GM12865 (cell line): Measurements from ENCODE around the gene RFXANK.
"Not testable (repeated sequence)": the region's sequence is repeated elsewhere in the genome, so short reads cannot be mapped to it uniquely, and the experiment has no call there.

Source experiments
- DNase-seq: peaks from one replicate; pipeline ENCODE4 v3.0.0; 2010; ENCODE audit warnings: low read depth
- H3K4me3 ChIP-seq: 2 replicates; pipeline ENCODE4 v1.5.1; 2011; ENCODE audit warnings: mild to moderate bottlenecking, low read depth, low read length, control low read depth
- TF ChIP-seq, protein P1 (sequence below): IDR thresholded peaks from 2 replicates; pipeline ENCODE4 v1.5.1; 2011; ENCODE audit warnings: low read length, control low read depth, low read depth, inconsistent platforms; ENCODE audit not compliant: insufficient read depth; ENCODE audit errors: missing control alignments

Gene RFXANK, protein sequence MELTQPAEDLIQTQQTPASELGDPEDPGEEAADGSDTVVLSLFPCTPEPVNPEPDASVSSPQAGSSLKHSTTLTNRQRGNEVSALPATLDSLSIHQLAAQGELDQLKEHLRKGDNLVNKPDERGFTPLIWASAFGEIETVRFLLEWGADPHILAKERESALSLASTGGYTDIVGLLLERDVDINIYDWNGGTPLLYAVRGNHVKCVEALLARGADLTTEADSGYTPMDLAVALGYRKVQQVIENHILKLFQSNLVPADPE

DNA sequence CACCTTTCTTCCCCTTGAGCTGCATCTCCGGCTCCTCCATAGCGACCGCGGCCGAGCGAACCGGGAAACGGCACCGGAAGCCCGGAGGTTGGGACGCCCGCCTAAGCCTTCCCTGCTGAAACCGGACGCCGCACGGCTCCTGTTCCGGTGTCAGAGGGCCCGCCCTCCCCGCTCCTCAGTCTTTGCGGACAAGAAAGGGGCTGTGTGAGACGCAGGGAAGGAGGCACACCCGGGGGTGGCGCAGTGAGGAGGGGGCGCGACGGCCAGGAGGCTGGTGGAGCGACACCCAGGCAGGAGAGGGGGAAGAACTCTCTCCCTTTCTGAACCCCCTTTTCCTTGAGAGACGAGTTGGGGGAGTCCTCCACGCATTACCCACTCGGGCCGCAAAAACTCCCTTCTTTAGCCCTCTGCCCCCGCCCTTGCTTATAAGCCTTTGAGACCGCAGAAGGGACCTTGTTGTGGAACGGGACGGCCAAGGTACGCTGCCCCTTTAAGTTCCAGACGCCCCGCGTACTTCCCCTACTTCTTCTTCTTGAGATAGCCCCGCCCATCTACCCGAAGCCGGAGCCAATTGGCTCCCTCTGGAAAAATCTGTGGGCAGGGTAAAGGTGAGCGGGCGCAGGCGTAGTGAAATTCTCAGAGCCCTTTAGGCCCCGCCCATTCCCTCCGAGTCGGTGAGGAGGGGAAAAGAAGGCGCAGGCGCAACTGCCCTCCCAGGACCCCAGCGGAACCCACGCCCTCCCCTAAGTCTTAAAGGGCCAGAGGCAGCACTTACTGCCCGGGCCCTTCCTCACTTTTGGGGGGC, at the start of gene RFXANK, which contains the start of gene BORCS8:
Gene RFXANK, plus strand, starts transcription at position 181 of the 805 bp plus-strand sequence. CDS start 1,689 bp downstream, outside the sequence.
Gene BORCS8, minus strand, starts transcription at position 75 of the 805 bp plus-strand sequence. Its CDS starts 35 bp downstream, at position 40.
- DNase-seq = peak; percentile 99
- H3K4me3 ChIP-seq = peak within 1 kb of the TSS; percentile 100
- TF ChIP-seq, protein P1, sequence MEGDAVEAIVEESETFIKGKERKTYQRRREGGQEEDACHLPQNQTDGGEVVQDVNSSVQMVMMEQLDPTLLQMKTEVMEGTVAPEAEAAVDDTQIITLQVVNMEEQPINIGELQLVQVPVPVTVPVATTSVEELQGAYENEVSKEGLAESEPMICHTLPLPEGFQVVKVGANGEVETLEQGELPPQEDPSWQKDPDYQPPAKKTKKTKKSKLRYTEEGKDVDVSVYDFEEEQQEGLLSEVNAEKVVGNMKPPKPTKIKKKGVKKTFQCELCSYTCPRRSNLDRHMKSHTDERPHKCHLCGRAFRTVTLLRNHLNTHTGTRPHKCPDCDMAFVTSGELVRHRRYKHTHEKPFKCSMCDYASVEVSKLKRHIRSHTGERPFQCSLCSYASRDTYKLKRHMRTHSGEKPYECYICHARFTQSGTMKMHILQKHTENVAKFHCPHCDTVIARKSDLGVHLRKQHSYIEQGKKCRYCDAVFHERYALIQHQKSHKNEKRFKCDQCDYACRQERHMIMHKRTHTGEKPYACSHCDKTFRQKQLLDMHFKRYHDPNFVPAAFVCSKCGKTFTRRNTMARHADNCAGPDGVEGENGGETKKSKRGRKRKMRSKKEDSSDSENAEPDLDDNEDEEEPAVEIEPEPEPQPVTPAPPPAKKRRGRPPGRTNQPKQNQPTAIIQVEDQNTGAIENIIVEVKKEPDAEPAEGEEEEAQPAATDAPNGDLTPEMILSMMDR = no peak

DNA sequence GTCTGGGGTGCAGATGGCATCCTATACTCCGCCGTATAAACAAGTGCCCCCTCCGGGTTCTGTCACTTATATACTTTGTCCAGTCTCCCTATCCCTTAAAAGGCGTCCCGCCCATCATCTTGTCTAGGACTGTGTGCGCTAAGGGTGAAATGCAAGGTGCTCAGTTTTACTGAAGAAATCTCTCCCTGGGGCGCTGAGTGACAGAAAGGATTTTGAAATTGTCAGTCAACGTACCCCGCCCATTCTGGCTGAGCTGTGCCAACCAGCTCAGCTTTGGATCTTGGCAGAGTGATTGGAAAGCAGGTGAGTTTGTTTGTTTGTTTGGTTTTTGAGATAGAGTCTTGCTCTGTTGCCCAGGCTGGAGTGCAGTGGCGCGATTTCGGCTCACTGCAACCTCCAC, 49.7 kb upstream of the RFXANK start:
- H3K4me3 ChIP-seq = no peak overlapping the region
- DNase-seq = no peak
- TF ChIP-seq, protein P1 = no peak

DNA sequence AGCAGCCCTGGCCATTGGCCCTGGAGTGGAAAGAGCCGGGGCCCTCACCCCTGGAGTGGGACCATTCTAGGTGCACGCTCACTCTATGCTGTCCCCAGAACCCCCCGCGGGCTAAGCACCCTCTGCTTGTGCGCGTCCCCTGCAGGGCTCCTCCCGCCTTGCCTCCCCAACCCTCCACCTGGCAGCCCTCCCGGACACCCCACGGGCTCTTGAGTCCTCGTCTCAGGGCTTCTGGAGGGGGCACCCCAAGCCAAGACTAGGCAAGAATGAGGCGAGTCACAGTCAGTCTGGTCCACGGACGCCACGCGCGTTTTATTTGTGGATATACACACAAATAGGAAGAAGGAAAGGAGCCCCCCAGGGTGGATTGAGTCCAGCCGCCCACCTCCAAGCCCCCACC, 46.8 kb upstream of the RFXANK start:
- DNase-seq = no peak
- TF ChIP-seq, protein P1 = no peak
- H3K4me3 ChIP-seq = no peak overlapping the region

DNA sequence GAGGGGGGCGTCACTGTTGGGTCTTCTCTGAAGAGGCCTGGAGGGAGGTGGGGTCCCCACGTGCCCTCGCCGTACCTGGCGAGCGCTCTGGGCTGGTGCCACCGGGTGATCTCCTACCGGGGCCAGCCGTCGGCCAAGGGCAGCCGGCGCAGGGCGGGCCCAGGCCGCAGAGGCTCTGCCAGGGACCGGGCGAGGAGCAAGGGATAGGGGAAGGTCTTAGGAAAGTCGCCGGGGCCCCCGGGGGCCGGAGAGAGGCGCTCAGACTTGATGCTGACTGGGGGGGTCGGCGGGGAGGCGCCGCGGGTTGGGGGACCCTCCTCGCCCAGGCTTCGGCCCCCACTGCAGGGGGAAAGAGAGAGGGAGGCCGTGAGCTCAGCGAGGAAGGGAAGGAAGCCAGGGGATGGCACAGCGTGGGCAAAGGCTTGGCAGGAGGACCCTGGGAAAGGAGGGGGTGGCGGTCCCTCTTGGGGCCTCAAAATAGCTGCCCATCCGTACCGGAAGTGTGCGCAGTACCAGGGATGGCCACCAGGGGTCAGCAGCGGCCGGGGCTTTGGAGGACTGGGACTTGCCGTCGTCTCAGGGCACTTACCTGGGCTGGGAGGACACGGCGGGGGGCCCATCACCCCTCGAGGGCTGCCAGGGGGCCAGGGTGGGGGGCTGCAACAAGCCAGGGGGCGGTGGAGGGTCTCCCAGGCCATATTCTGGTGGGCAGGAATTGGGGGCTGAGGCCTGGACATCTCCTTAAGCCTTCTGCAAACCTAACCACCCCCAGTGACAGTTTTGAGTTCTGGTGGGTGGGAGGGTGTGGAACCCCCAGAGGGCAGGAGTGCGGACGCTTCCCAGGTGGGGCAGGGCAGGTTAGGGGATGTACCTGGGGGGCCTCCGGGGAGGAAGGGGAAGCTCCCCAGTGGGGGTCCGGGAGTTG, 46.1 kb upstream of the RFXANK start:
- TF ChIP-seq, protein P1 = peak; percentile 99
- peak; percentile 81 for DNase-seq
- H3K4me3 ChIP-seq = no peak overlapping the region

DNA sequence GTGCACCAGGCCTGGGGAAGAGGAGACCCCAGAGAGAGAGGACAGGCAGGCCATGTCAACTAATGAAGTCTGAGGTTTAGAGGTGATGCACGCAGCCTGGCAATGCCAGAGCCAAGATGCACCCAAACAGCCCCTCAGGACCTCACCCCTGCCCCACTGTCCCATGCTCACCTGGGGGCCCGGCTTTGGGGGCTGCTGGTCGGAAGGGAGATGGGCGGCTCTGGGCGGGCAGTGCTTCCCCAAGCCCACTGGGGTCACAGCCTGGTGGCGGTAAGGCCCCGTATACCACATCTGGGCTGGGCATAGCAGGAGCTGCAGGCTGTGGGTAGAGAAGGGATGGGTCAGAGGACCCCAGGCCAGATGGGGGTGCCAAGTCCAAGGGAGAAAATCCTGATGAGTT, 45.2 kb upstream of the RFXANK start:
- H3K4me3 ChIP-seq = no peak overlapping the region
- TF ChIP-seq, protein P1 = no peak
- no peak for DNase-seq

DNA sequence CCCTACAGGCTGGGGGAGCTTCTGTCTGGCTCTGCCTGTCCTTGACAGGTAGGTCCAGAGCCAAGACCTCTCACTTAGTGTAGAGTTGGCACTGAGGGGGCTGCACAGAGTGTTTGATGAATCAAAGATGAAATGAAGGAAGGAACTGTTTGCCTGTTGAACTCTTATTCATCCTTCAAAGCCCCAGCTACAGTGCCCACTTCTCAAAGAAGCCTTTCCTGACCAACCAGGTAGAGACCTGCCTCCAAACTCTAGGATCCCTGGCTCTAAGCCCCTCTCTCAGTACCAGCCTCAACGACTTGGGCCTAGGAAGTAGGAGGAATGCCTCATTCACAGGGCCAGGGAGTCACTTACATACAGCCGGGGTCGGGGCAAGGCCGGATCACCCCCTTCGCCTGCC, 44.7 kb upstream of the RFXANK start:
- DNase-seq = no peak
- no peak overlapping the region for H3K4me3 ChIP-seq
- TF ChIP-seq, protein P1 = no peak

DNA sequence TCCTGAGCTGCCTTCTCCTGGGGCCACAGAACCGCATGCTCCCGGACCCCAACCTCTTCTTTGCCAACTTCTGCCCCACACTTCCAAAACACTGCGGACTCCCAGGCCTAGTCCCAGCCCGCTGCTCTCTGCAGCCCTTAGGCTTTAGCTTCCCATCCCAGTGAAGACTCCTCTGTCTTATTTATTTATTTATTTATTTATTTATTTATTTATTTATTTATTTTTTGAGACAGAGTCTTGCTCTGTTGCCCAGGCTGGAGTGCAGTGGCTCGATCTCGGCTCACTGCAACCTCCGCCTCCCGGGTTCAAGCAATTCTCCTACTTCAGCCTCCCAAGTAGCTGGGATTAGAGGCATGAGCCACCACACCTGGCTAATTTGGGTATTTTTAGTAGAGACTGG, 43.6 kb upstream of the RFXANK start:
- H3K4me3 ChIP-seq, DNase-seq: not testable (repeated sequence)
